ENCODE measurements around the gene USP19. TPM values are rescaled to one million over a fixed set of nuclear protein-coding genes. Genes with fewer than 3 reads are reported as not detected.

The USP19 gene
- total RNA-seq, 1 experiment from 2014 or later = 66.3 TPM

DNA sequence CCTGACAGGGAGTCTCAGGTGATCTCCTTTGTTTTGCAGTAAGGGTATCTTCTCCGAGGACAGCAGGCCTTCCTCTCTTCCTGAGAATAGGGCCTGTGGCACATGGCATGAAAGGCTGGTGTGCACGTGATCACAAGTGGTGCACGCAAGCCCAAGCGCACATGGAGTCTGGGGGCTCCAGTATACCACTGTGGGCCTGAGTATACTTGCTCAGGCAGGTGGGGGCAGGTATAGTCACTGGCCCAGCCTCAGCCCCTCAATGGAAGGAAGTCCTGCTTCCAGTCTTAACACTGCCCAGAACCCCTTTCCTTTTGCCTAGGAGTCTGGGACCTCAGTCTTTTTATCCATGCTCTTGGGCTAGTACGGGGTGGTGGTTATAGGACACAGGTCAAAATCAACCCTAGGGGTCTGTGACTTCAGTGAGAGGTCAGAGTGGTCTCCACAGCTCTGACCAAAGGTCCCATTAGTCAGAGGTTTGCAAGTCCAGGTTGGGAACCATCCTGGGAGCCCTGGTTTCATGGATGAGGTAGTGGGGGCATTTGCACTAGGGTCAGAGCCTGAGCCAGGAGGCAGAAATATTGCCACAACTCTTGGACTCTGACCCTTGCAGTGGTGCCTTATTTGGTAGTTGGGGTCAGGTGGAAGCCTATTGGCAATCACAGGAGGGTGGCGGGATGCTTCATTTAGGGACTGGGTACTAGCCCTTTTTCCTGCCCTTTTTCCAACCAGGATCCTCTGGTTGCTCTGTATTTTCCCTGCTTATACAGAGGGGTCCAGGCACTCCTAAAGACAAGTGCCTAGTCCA, 46.3 kb upstream of the USP19 start:
- WGBS (ENCODE audit: extremely low coverage, insufficient read length, low lambda C conversion rate) = no CpG with 5 or more reads among the region's 6 CpGs
- Histone ChIP-seq H2BK120ac (ENCODE audit: low read depth, low read length, poor library complexity, severe bottlenecking) (no peak overlapping the region), H2AK5ac (ENCODE audit: insufficient read length, low read length) (no peak overlapping the region), H4K20me1 (ENCODE audit: control insufficient read depth, insufficient read depth, insufficient read length) (no peaks in the 10 kb centered on the region), H3K23ac (ENCODE audit: insufficient read length, low read depth, low read length) (no peak overlapping the region), H4K5ac (ENCODE audit: insufficient read length, low read depth, low read length) (peak overlapping the region; percentile 6), H4K8ac (replicated peaks; ENCODE audit: insufficient read length, low read depth, low read length) (peak overlapping the region; percentile 74), H4K91ac (ENCODE audit: insufficient read length, low read depth, low read length) (no peak overlapping the region), H3K9me3 (ENCODE audit: control insufficient read depth, low read depth, low read length) (no peaks in the 10 kb centered on the region), H3K23me2 (ENCODE audit: insufficient read length, low read depth, low read length, poor library complexity, severe bottlenecking) (peaks cover 21% of the 10 kb centered on the region), H2BK20ac (ENCODE audit: low read depth, low read length, poor library complexity, severe bottlenecking) (no peak overlapping the region), H3K4me1 (ENCODE audit: insufficient read depth, low read length) (peaks cover 4% of the 10 kb centered on the region; the same call in 1 of the 2 replicates), H3K79me2 (ENCODE audit: insufficient read depth, low read length) (no peaks in the 10 kb centered on the region; the same call in 1 of the 2 replicates), H3T11ph (ENCODE audit: low read length) (no peak overlapping the region), H2BK12ac (ENCODE audit: insufficient read length, low read depth, low read length) (no peak overlapping the region), H3K56ac (ENCODE audit: insufficient read length, low read depth, low read length) (no peak overlapping the region), H3K9ac (ENCODE audit: extremely low read depth, insufficient read length, low read length) (no peak overlapping the region), H3K18ac (ENCODE audit: insufficient read length, low read depth, low read length) (peak overlapping the region; percentile 21), H3K79me1 (ENCODE audit: insufficient read depth, low read depth, low read length, poor library complexity, severe bottlenecking) (no peaks in the 10 kb centered on the region), H3K4me2 (ENCODE audit: insufficient read depth, insufficient read length, low read length) (peak overlapping the region; percentile 86), H2BK15ac (ENCODE audit: low read depth, low read length) (0 out of 2 replicates have a peak overlapping the region, but pooled peaks have one; percentile 42), H3K27ac (ENCODE audit: insufficient read length, low read depth, low read length) (no peak overlapping the region), H2AFZ (ENCODE audit: low read length) (no peak overlapping the region), H3K14ac (ENCODE audit: insufficient read depth, low read length) (no peak overlapping the region; the same call in 1 of the 2 replicates), H3K27me3 (ENCODE audit: insufficient read depth, low read length) (no peaks in the 10 kb centered on the region), H2BK5ac (ENCODE audit: insufficient read length, low read length) (no peak overlapping the region), H3K4ac (ENCODE audit: low read depth, low read length) (no peak overlapping the region)
- Mint-ChIP-seq H3K27ac (no peak overlapping the region), H3K4me3 (peak overlapping the region; percentile 80 to 91), H3K36me3 (ENCODE audit: insufficient read depth in 1 of 3, low read depth in 3 of 3) (peaks cover 15 to 18% (median 15%) of the 10 kb centered on the region in 3 experiments; a peak in 6 of 7 replicates), H3K4me1 (peaks cover 18 to 25% of the 10 kb centered on the region in 2 experiments), H3K27me3 (ENCODE audit: low read depth) (peaks cover 28% of the 10 kb centered on the region), H3K9me3 (no peaks in the 10 kb centered on the region; a peak in 1 of 5 replicates)
- TF ChIP-seq, protein P1, sequence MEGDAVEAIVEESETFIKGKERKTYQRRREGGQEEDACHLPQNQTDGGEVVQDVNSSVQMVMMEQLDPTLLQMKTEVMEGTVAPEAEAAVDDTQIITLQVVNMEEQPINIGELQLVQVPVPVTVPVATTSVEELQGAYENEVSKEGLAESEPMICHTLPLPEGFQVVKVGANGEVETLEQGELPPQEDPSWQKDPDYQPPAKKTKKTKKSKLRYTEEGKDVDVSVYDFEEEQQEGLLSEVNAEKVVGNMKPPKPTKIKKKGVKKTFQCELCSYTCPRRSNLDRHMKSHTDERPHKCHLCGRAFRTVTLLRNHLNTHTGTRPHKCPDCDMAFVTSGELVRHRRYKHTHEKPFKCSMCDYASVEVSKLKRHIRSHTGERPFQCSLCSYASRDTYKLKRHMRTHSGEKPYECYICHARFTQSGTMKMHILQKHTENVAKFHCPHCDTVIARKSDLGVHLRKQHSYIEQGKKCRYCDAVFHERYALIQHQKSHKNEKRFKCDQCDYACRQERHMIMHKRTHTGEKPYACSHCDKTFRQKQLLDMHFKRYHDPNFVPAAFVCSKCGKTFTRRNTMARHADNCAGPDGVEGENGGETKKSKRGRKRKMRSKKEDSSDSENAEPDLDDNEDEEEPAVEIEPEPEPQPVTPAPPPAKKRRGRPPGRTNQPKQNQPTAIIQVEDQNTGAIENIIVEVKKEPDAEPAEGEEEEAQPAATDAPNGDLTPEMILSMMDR (conservative IDR thresholded peaks at IDR 0.05) = no peak
- DNase-seq = no peak
